Suppressor macrophage (primary cell): Measurements from ENCODE around the gene ALDH9A1.

Source experiments
- DNase-seq, 4 experiments: peaks; one replicate each; pipeline ENCODE4 v3.0.0-alpha.2; 2020 to 2022

Gene ALDH9A1

DNA sequence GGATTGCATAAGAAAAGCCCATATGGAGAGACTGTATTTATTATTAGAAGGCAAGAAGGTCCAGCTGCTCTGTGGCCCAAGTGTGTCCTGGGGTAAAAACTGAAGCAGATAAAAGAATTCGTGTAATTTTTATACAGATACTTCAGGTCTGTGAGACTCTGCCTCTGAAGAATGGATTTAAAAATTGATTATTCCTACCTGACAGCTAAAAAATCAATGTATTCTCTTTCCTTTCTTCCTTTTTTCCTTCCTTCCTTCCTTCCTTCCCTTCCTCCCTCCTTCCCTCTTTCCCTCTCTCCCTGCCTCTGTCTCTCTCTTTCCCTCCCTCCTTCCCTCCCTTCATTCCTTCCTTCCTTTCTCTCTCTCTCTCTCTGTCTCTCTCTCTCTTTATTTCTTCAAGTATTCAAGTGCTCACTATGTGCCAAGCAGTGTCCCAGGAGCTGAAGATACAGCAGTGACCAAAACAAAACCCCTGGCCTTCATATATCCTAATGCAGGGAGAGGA is 78.7 kb downstream of the ALDH9A1 start:
- no peak for DNase-seq

DNA sequence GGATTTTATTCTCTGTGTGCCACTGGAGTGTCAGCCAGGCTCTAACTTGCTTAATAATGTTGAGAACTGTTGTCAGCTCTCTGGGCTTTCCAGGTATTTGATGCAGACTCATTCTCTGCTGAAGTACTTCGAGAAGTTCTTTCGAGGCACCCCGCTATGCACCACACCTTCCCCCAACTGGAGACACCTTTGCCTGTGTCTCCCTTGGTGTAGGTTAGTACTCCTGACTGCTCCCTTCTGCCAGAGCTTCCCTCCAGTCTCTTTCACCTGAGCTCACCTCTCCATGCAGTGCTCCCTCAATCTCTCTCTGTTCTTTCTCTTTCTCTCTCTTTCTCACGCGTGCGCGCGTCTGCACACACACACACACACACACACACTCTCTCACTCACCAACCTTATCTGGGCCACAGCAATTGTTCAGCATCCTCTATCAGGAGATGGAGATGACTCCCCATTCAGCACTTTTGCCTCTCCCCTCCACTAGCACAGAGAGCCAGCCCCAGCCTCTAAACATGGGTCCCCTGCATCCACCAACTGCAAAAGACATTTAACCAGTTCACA is 81.3 kb downstream of the ALDH9A1 start:
- no peak for DNase-seq

DNA sequence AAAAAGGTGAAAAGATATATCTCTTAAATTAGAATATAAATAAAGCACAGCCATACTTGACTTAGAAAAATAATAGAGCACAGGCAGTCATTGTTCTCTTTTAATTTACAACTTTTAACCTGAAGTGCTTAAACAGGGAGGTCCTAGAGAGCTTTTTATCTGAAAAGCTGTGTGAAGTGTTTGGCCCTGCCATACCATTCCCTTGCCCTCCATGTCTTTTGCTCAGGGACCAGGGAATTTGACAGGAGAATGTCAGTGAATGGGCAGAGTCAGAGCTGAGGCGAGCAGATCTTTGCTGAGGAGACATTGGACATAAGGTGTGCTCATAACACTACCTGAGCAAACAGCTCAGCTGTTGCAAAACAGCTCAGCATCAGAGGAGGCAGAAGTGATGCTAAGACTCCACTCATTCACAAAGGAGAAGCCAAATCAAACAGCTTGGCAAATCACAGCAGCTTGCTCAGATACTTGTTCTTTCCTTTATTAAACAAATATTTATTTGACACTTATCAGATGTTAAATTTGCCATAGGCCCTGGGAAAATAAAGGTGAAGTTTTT is 82.2 kb downstream of the ALDH9A1 start:
- no peak for DNase-seq
